ENCODE data around the gene SUSD4. TPM values are rescaled to one million over a fixed set of nuclear protein-coding genes. Genes with fewer than 3 reads are reported as not detected.

The SUSD4 gene
- total RNA-seq, 1 donor from 2014 or later = not detected

DNA sequence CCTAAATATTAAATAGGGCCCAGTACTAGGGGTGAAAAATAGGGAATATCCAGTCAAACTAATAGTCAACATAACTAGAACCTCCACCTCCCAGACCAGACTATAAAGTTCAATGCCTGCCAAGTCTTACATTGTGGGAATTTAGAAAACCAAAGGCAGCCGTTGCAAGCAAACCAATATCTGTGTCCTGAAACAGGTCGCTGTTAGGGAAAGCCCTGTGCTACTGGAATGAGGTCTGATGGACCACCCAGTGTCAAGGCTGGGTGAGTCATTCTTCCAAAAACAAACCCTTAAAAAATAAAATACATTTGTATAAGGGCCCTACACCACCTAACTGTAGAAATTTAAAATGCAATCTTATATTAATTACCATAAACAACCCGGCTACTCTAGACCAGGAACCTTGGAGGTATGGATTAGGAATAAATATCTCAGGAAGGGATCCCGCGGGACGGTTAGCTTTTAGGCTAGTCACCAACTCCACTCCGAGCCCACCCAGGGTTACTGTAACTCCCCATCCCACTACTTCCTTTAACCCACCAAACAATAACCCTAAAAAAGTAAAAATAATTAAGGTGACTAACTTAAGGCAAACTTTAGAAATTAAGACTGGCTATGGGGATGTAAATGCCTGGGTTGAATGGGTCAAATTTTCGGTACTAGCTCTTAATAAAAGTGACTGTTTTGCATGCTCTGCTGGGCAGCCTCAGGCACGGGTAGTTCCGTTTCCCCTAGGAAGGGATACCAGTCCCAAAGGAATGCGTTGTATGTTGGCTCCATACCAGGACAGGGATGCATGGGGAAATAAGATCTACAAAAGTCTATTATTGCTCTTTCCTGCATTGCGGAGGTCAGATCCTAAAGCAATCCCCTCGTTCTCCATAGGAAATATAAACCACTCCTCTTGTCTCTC is 155.6 kb downstream of the SUSD4 start:
- no peak overlapping the region for H3K27ac Mint-ChIP-seq (ENCODE audit: unreplicated experiment)
- H3K9me3 Mint-ChIP-seq (ENCODE audit: unreplicated experiment) = no peaks in the 10 kb centered on the region
- no peak overlapping the region for H3K4me3 Mint-ChIP-seq (ENCODE audit: unreplicated experiment)
- peaks cover 3% of the 10 kb centered on the region for H3K27me3 Mint-ChIP-seq (ENCODE audit: unreplicated experiment)
- TF ChIP-seq, protein P1, sequence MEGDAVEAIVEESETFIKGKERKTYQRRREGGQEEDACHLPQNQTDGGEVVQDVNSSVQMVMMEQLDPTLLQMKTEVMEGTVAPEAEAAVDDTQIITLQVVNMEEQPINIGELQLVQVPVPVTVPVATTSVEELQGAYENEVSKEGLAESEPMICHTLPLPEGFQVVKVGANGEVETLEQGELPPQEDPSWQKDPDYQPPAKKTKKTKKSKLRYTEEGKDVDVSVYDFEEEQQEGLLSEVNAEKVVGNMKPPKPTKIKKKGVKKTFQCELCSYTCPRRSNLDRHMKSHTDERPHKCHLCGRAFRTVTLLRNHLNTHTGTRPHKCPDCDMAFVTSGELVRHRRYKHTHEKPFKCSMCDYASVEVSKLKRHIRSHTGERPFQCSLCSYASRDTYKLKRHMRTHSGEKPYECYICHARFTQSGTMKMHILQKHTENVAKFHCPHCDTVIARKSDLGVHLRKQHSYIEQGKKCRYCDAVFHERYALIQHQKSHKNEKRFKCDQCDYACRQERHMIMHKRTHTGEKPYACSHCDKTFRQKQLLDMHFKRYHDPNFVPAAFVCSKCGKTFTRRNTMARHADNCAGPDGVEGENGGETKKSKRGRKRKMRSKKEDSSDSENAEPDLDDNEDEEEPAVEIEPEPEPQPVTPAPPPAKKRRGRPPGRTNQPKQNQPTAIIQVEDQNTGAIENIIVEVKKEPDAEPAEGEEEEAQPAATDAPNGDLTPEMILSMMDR (IDR thresholded peaks at IDR 0.05) = no peak
- peaks cover 5% of the 10 kb centered on the region for H3K4me1 Mint-ChIP-seq (ENCODE audit: unreplicated experiment)
- no peak for DNase-seq (ENCODE audit: extremely low spot score, unreplicated experiment)
- H3K36me3 Mint-ChIP-seq (ENCODE audit: unreplicated experiment) = no peaks in the 10 kb centered on the region

DNA sequence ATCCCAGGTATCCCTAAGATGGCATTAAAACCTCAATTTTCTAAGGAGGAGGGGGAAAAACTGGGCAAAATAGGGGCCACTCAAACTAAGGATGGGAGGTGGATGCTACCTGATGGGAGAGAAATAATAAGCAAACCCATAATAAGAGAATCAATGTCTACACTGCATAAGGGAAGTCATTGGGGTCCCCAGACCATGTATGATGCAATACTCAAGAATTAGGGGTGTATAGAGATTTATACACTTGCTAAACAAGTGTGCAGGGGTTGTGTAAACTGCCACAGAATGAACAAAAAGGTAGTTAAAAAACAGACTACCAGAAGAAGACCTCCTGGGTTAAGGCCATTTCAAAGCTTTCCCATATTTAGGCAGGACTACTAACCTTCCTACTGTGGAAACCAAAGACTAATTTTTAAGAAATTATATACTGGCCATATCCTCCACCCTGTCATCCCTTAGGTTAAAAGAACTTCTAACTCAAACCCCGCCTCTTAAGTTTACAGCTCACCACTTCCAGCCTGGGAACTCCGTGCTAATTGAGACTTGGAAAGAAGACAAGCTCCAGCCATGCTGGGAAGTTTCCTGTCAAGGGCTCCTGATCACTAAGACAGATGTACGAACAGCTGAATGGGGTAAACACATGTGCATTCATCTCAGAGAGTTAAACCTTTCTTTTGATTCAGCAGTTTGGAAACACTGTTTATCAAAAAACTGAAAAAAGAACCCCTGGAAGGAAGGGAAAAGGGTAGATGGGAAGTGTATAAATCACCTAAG is 156.5 kb downstream of the SUSD4 start:
- no peak for DNase-seq (ENCODE audit: extremely low spot score, unreplicated experiment)
- Mint-ChIP-seq H3K9me3 (ENCODE audit: unreplicated experiment) (no peaks in the 10 kb centered on the region), H3K4me3 (ENCODE audit: unreplicated experiment) (no peak overlapping the region), H3K4me1 (ENCODE audit: unreplicated experiment) (peaks cover 5% of the 10 kb centered on the region), H3K36me3 (ENCODE audit: unreplicated experiment) (no peaks in the 10 kb centered on the region), H3K27me3 (ENCODE audit: unreplicated experiment) (peaks cover 1% of the 10 kb centered on the region), H3K27ac (ENCODE audit: unreplicated experiment) (no peak overlapping the region)
- TF ChIP-seq, protein P1 (IDR thresholded peaks at IDR 0.05) = no peak

DNA sequence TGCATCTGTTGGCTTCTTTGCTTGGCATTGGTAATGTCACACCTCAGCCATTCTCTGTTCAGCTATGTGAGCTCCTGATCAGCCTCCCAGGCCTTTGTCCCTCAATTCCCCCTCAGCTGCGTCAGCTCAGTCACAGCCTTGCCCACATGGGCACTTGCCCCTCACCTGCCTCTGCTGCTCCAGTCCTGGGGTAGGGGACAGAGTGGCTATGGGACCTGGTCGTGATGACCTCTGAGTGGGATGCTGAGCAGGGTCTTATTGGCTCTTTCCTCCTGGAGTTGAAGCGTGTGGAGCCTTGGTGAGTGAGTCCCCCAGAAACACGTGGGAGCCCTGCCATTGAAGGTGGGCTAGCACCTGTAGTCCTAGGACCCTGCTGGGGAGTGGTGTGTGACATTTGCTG is 159.6 kb downstream of the SUSD4 start:
- no peak overlapping the region for H3K4me3 Mint-ChIP-seq (ENCODE audit: unreplicated experiment)
- no peaks in the 10 kb centered on the region for H3K9me3 Mint-ChIP-seq (ENCODE audit: unreplicated experiment)
- TF ChIP-seq, protein P1 (IDR thresholded peaks at IDR 0.05) = no peak
- no peak for DNase-seq (ENCODE audit: extremely low spot score, unreplicated experiment)
- H3K4me1 Mint-ChIP-seq (ENCODE audit: unreplicated experiment) = peaks cover 5% of the 10 kb centered on the region
- no peaks in the 10 kb centered on the region for H3K36me3 Mint-ChIP-seq (ENCODE audit: unreplicated experiment)
- H3K27ac Mint-ChIP-seq (ENCODE audit: unreplicated experiment) = no peak overlapping the region
- no peaks in the 10 kb centered on the region for H3K27me3 Mint-ChIP-seq (ENCODE audit: unreplicated experiment)

DNA sequence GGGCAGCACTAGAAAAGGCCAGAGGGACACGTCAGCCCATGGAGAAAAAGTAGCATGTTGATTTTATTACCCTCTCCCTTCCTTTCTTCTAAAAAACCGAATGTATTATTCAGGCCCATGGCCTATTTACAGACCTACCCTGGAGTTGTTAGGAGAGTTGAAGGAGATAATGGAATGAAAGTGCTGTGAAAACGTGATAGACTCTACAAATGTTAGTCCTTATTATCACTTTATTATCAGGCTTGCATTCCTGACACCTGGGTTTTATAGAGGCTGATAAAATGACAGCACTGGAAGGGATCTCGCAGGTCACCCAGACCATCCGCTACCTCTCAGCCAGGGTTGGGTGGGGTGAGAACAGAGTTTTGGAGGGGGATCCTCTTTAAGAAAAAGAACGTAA is 160.3 kb downstream of the SUSD4 start:
- H3K9me3 Mint-ChIP-seq (ENCODE audit: unreplicated experiment) = no peaks in the 10 kb centered on the region
- H3K27ac Mint-ChIP-seq (ENCODE audit: unreplicated experiment) = no peak overlapping the region
- no peaks in the 10 kb centered on the region for H3K27me3 Mint-ChIP-seq (ENCODE audit: unreplicated experiment)
- H3K4me1 Mint-ChIP-seq (ENCODE audit: unreplicated experiment) = peaks cover 5% of the 10 kb centered on the region
- DNase-seq (ENCODE audit: extremely low spot score, unreplicated experiment) = no peak
- no peak overlapping the region for H3K4me3 Mint-ChIP-seq (ENCODE audit: unreplicated experiment)
- H3K36me3 Mint-ChIP-seq (ENCODE audit: unreplicated experiment) = no peaks in the 10 kb centered on the region
- TF ChIP-seq, protein P1 (IDR thresholded peaks at IDR 0.05) = no peak

DNA sequence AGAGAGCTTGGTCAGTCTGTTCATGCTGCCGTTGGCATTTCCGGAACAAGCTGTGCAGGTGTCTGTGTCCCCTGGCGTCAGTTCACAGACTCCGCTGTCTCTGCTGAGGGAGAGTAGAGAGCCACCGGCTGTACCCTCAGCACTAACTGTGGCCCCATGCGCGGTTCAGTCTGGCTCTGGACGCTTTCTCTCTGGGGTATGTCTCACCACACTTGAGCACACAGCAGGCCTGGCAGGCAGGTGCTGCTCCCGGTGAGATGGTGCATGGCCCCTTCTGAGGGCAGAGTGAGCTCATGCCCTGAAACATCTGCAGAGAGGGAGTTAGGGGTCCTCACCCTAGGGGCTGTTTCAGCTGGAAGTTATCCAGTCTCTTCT is 161.0 kb downstream of the SUSD4 start:
- Mint-ChIP-seq H3K4me3 (ENCODE audit: unreplicated experiment) (no peak overlapping the region), H3K27ac (ENCODE audit: unreplicated experiment) (no peak overlapping the region), H3K9me3 (ENCODE audit: unreplicated experiment) (no peaks in the 10 kb centered on the region), H3K27me3 (ENCODE audit: unreplicated experiment) (no peaks in the 10 kb centered on the region), H3K36me3 (ENCODE audit: unreplicated experiment) (no peaks in the 10 kb centered on the region), H3K4me1 (ENCODE audit: unreplicated experiment) (peaks cover 4% of the 10 kb centered on the region)
- no peak for DNase-seq (ENCODE audit: extremely low spot score, unreplicated experiment)
- TF ChIP-seq, protein P1 (IDR thresholded peaks at IDR 0.05) = no peak

Data from osteocyte (in vitro differentiated cells).